Stimulated activated CD8-positive, alpha-beta memory T cell treated with anti-CD3 and anti-CD28 coated beads, Interleukin-2, amount 100 ng/mL, for 48 hours (primary cell): ENCODE measurements around the gene LRRC30.
"Not testable (repeated sequence)": the region's sequence is repeated elsewhere in the genome, so short reads cannot be mapped to it uniquely, and the experiment has no call there.

Experiments used
- DNase-seq, 2 donors: peaks; one replicate each; pipeline ENCODE4 v3.0.0-alpha.2; 2020; ENCODE audit warnings: low read depth in 2 of 2

Gene LRRC30

DNA sequence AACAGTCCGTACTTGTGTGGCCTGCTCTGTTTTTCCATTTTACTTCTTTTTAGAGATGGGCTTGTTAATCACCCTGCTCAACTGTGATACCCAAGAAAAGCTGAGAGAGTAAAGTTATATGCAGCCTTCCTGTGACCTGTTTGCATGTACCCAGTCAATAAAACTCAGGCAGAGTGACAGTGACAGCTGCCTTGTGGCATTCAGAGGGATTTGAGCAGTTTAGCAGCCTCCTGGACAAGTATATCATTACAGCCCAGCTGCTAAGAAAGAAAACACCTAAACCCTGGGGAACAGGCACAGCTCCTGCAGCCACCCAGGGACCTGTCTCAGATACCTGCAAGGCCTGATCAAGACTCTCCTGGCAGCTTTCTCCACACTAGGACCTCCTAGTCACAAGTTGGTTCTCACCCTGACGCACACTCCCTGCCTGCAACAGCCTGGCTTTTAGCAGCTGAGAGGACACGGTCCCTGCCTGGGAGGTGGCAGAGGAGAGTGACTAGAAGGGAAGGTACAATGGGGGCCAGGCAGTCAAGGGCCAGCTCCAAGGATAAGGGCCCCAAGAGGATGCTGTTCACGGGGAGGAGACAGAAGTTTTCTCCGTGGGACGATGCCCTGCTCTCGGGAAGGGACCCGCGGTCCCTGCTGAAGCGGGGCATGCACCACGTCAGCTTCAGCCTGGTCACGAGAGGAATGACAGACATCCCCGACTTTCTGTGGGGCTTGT, at the start of gene LRRC30:
Gene LRRC30 (plus strand): TSS at position 464 of the 724 bp plus-strand sequence. CDS start 50 bp downstream, at position 514.
- no peak for DNase-seq

DNA sequence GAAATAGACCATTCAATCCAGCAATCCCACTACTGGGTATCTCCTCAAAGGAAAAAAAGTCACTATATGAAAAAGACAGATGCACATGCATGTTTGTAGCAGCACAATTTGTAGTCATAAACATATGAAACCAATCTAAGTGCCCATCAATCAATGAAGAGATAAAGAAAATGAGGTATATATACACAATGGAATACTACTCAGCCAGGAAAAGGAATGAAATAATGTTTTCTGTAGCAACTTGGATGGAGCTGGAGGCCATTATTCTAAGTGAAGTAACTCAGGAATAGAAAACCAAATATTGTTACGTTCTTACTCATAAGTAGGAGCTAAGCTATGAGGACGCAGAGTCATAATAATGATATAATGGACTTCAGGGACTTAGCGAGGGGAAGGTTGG, 45.2 kb upstream of the LRRC30 start:
- DNase-seq = no peak

- no peak for DNase-seq
These were observed 40.2 kb upstream of the LRRC30 start for GRCh38 chr18:7190547-7191156.

DNA sequence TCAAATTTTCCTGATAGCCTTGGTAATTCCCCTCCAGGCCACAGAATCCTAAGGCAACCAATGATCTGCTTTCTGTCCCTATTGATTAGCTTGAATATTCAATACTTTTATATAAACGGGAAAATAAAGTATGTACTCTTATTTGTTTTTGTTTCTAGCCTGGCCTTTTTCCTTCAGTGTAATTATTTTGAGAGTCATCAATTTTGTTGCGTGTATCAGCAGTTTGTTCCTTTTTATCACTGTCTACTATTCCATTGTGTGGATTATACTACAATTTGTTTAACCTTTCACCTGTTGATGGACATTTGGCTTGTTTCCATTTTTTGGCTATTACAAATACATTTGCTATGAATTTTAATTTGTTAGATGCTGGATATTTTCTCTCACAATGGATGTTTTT, 39.2 kb upstream of the LRRC30 start:
- DNase-seq = no peak

- no peak for DNase-seq
These were observed 35.6 kb upstream of the LRRC30 start for GRCh38 chr18:7195266-7195665.

DNA sequence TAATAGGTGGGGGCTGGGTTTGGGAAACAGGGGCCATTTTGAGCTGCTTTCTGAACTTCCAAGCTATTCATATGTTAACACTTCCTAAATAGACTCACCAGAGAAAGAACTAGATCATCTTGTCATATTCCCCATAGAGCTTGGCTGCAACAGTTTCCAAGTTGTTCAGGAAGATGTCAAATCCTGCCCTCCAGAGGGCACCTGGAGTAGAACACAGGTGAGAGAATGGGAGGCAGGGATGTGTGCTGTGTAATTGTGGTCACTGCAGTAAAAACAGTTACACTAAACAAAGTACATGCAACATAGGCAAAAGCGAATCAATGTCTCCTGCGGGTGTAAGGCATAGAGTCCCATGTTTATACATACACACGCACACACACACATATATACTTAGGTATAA, 34.5 kb upstream of the LRRC30 start:
- no peak for DNase-seq

- no peak for DNase-seq
These were observed 33.0 kb upstream of the LRRC30 start for GRCh38 chr18:7197854-7198253.

DNA sequence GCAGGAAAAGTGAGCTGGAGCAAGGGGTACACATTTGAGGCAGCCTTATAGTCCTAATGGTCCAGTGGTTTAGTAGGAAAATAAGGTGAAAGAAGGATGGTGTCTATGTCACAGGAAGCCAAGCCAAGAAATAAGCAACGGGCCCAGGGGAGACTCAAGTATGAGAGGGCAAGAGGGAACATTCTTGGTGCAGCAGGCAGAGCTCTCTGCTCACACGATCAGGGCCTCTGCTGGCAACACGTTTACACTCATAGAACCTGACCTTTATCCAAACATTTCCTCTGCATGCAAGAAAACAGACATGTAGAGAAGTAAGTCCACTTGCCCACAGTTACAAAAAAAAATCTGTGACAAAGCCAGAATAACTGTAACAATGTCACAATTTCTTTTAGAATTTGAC, 32.6 kb upstream of the LRRC30 start:
- no peak for DNase-seq

GRCh38 chr18:7201096-7201495, 29.8 kb upstream of the LRRC30 start:
- DNase-seq = no peak

DNA sequence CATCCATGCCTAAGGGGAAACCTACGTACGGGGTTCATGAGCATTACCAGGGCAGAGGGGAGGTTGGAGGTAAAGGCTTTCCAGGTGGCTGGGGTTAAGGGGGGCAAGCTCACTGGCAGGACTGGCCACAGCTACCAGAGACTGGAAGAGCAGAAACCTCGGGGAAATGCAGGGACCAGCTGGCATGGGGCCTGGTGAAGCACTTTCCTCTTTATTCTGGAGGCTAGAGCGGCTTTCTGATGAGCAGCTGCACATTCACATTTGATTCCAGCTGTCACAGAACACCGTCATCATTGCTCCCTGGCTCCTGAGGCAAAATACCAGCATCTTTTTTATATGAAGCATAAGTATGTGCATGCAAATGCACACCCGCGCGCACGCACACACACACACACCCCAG, 28.7 kb upstream of the LRRC30 start:
- no peak for DNase-seq

- DNase-seq = not testable (repeated sequence)
These were observed 27.3 kb upstream of the LRRC30 start for GRCh38 chr18:7203601-7204000.

DNA sequence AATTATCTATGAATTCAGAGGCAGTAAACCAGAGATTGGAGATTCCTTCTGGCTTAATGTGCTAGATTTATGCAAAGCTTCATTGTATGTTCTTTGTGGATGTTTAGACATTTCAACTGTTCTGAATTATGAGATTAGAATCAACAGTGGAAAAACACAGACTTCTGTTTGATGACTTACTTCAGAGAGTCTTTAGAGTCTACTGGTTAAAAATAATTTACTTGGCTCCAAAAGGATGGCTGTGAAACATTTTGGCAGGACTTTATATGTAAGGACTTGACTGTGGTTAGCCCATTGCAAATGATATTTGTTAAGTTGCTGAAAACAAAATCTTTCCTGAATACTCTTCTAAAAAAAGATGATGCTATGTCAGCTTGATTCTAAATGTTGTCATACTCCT, 25.5 kb upstream of the LRRC30 start:
- DNase-seq = no peak

DNA sequence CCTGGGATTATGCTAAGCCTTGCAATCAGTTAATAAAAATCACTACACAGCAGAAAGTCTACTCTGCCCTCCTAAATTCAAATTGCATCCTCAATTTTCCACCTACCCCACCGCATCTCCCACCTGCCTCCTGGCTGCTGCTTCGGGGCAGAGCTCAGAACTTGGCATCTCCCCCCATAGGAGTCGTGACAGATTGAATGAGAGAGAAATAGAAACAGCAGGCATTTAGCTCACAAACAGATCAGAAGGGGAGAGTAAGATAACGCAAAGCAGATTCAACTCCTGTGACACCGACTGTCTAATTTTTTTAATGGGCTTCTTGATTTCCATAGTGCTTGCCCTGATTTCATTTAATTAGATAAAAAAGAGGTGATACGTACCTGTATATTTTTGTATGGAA, 24.7 kb upstream of the LRRC30 start:
- DNase-seq = no peak

GRCh38 chr18:7207366-7207915, 23.4 kb upstream of the LRRC30 start:
- DNase-seq = no peak

- DNase-seq = no peak
These were observed 9.3 kb upstream of the LRRC30 start for GRCh38 chr18:7221424-7222155.

DNA sequence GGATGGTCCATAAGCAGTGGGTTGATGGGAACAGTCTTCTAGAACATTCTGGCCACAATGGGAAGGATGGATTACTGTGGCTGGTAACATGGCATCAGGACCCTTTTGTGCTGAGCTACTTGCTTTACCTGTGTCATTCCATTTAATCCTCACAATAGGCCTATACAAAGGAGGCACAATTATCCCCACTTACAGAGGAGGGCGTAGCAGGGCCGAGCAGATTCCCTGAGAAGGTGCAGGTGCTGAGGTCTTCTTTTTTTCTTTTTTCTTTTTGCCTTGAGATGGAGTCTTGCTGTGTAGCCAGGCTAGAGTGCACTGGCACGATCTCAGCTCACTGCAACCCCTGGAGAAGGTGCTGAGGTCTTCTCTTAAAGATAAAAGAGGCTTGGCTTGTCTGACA, 6.7 kb upstream of the LRRC30 start:
- DNase-seq = no peak

DNA sequence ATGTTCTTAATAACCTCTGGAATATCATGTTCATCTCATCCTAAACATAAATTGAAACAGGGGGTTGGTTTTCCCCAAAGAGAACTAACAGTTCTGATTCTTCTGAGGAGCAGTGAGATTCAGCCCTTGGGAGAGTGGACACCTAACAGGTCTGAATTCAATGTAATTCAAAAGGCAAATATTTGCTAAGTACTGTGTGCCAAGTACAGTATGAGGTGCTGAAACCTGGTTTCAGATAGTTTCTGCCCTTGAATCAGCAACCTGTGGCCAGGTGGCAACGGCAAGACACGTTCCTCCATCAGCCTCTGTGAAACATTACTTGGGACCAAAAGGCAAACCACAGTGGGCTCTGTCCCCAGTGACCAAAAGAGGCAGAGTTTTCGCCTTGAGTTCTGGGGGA, 1.3 kb downstream of the LRRC30 start:
- no peak for DNase-seq

GRCh38 chr18:7233134-7233810, 2.4 kb downstream of the LRRC30 start:
- DNase-seq = no peak

GRCh38 chr18:7234091-7234490, 3.2 kb downstream of the LRRC30 start:
- no peak for DNase-seq

- DNase-seq = no peak
These were observed 4.1 kb downstream of the LRRC30 start for GRCh38 chr18:7234956-7235355.

DNA sequence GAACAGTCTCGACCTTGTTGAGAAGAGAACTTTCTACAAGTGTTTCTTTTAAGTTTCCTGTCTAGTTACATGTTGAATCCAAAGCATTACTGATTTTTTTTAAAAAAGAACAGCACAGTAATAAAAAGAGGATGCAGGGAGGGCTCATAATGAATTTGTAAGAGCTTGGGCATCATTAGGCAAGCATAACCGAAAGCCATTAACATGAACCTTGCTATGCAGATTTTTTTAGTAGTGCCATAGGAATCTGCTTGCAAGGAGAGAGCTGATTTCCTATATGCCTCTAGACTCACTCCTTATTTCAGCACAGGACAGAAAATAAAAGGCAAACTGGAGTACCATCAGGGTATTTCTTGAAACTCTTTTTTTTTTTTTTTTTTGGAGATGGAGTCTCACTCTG, 5.2 kb downstream of the LRRC30 start:
- DNase-seq = no peak

DNA sequence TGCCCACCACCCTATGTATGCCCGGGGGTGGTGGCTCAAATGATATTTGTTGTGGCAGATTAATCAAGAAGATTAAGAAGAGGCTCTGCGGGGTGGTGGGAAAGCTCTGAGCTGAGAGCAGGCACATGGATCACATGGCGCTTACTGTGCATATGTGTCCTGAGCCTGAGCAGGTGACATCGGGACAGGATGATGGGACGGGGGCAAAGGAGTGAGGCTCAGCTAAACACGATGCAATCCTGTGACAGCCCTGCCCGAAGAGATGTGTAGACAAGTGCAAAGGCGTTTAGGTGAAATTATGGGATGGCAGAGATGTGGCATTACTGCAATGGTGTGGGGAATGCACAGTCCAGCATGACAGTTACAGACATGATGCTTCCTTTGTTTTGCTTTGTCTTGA, 6.0 kb downstream of the LRRC30 start:
- no peak for DNase-seq
